ENCODE data around the gene ANO10.

Gene ANO10

GRCh38 chr3:43390255-43390588, 231.6 kb downstream of the ANO10 start:
- TF ChIP-seq EP300 (IDR thresholded peaks at IDR 0.05; ENCODE audit: borderline replicate concordance) = no peak
- TF ChIP-seq CREB1 (IDR thresholded peaks at IDR 0.05; ENCODE audit: low read depth) = no peak
- TF ChIP-seq NFIC (IDR thresholded peaks at IDR 0.05) = no peak
- TF ChIP-seq EGR1 (IDR thresholded peaks at IDR 0.05) = no peak
- no peak for TF ChIP-seq CEBPB (IDR thresholded peaks at IDR 0.05)
- no peak for TF ChIP-seq TCF12 (IDR thresholded peaks at IDR 0.05; ENCODE audit: low read depth)
- TF ChIP-seq REST (IDR thresholded peaks at IDR 0.05; ENCODE audit: low read depth) = no peak
- no peak for TF ChIP-seq FOXM1 (IDR thresholded peaks at IDR 0.05; ENCODE audit: borderline replicate concordance, low read depth)
- no peak for TF ChIP-seq YY1 (IDR thresholded peaks at IDR 0.05; ENCODE audit: low read depth)
- no peak for TF ChIP-seq TEAD4 (IDR thresholded peaks at IDR 0.05)
- TF ChIP-seq RAD21 (IDR thresholded peaks at IDR 0.05; ENCODE audit: low read depth) = no peak
- no peak for TF ChIP-seq TAF1 (IDR thresholded peaks at IDR 0.05; ENCODE audit: low read depth)
- no peak for TF ChIP-seq MAX (IDR thresholded peaks at IDR 0.05)

- TF ChIP-seq EGR1 (IDR thresholded peaks at IDR 0.05) = no peak
- no peak for TF ChIP-seq CEBPB (IDR thresholded peaks at IDR 0.05)
- no peak for TF ChIP-seq MAX (IDR thresholded peaks at IDR 0.05)
- TF ChIP-seq ZBTB7A (IDR thresholded peaks at IDR 0.05; ENCODE audit: low read depth) = no peak
- no peak for TF ChIP-seq YY1 (IDR thresholded peaks at IDR 0.05; ENCODE audit: low read depth)
- TF ChIP-seq EP300 (IDR thresholded peaks at IDR 0.05; ENCODE audit: borderline replicate concordance) = no peak
- no peak for TF ChIP-seq TCF12 (IDR thresholded peaks at IDR 0.05; ENCODE audit: low read depth)
- TF ChIP-seq USF1 (IDR thresholded peaks at IDR 0.05) = no peak
- TF ChIP-seq CREB1 (IDR thresholded peaks at IDR 0.05; ENCODE audit: low read depth) = no peak
Observed at GRCh38 chr3:43389388-43390254, 232.2 kb downstream of the ANO10 start.

- TF ChIP-seq REST (IDR thresholded peaks at IDR 0.05; ENCODE audit: low read depth) (no peak), CREB1 (IDR thresholded peaks at IDR 0.05; ENCODE audit: low read depth) (no peak), EGR1 (IDR thresholded peaks at IDR 0.05) (no peak), RAD21 (IDR thresholded peaks at IDR 0.05; ENCODE audit: low read depth) (no peak), TAF1 (IDR thresholded peaks at IDR 0.05; ENCODE audit: low read depth) (no peak), FOXM1 (IDR thresholded peaks at IDR 0.05; ENCODE audit: borderline replicate concordance, low read depth) (no peak), CEBPB (IDR thresholded peaks at IDR 0.05) (no peak), USF1 (IDR thresholded peaks at IDR 0.05) (no peak), NFIC (IDR thresholded peaks at IDR 0.05) (no peak)
Observed at GRCh38 chr3:43388915-43389314, 232.9 kb downstream of the ANO10 start.

GRCh38 chr3:43388175-43388574, 233.6 kb downstream of the ANO10 start:
- TF ChIP-seq MAX (IDR thresholded peaks at IDR 0.05) (no peak), REST (IDR thresholded peaks at IDR 0.05; ENCODE audit: low read depth) (no peak), TCF12 (IDR thresholded peaks at IDR 0.05; ENCODE audit: low read depth) (no peak), EP300 (IDR thresholded peaks at IDR 0.05; ENCODE audit: borderline replicate concordance) (no peak), TAF1 (IDR thresholded peaks at IDR 0.05; ENCODE audit: low read depth) (no peak), NFIC (IDR thresholded peaks at IDR 0.05) (no peak), RAD21 (IDR thresholded peaks at IDR 0.05; ENCODE audit: low read depth) (no peak), TEAD4 (IDR thresholded peaks at IDR 0.05) (no peak), EGR1 (IDR thresholded peaks at IDR 0.05) (no peak), FOXM1 (IDR thresholded peaks at IDR 0.05; ENCODE audit: borderline replicate concordance, low read depth) (no peak), ZBTB7A (IDR thresholded peaks at IDR 0.05; ENCODE audit: low read depth) (no peak), CREB1 (IDR thresholded peaks at IDR 0.05; ENCODE audit: low read depth) (no peak), USF1 (IDR thresholded peaks at IDR 0.05) (no peak), CEBPB (IDR thresholded peaks at IDR 0.05) (no peak), YY1 (IDR thresholded peaks at IDR 0.05; ENCODE audit: low read depth) (no peak)
